ENCODE results near the gene SLAMF6.
"Not testable (repeated sequence)": the region's sequence is repeated elsewhere in the genome, so short reads cannot be mapped to it uniquely, and the experiment has no call there.

Gene SLAMF6

GRCh38 chr1:160538985-160539651 is 16.1 kb upstream of the SLAMF6 start:
- Histone ChIP-seq H3K27me3 (ENCODE audit: low read depth) (no peaks in the 10 kb centered on the region), H3K4me3 (no peak overlapping the region), H3K36me3 (replicated peaks) (no peaks in the 10 kb centered on the region), H3K9me3 (no peaks in the 10 kb centered on the region), H3K4me1 (no peaks in the 10 kb centered on the region)
- no peak for DNase-seq (ENCODE audit: low spot score in 2 of 2)
- in situ Hi-C loops (cut with MboI; ENCODE audit: low sequenced_read_pairs) = no loop called here

- no peak for DNase-seq (ENCODE audit: low spot score in 2 of 2)
- H3K27me3 ChIP-seq (ENCODE audit: low read depth) = no peaks in the 10 kb centered on the region
- H3K9me3 ChIP-seq = no peaks in the 10 kb centered on the region
- H3K4me1 ChIP-seq = no peaks in the 10 kb centered on the region
- in situ Hi-C loops (cut with MboI; ENCODE audit: low sequenced_read_pairs) = no loop called here
- H3K36me3 ChIP-seq (replicated peaks) = no peaks in the 10 kb centered on the region
- H3K4me3 ChIP-seq = no peak overlapping the region
Observed at GRCh38 chr1:160537714-160538665, 14.9 kb upstream of the SLAMF6 start.

GRCh38 chr1:160534823-160535605 is 12.0 kb upstream of the SLAMF6 start:
- H3K4me3 ChIP-seq = no peak overlapping the region
- no peaks in the 10 kb centered on the region for H3K9me3 ChIP-seq
- H3K36me3 ChIP-seq (replicated peaks) = no peaks in the 10 kb centered on the region
- H3K4me1 ChIP-seq = no peaks in the 10 kb centered on the region
- no peak for DNase-seq (ENCODE audit: low spot score in 2 of 2)
- in situ Hi-C loops (cut with MboI; ENCODE audit: low sequenced_read_pairs) = no loop called here
- H3K27me3 ChIP-seq (ENCODE audit: low read depth) = no peaks in the 10 kb centered on the region

GRCh38 chr1:160532557-160532813 is 9.4 kb upstream of the SLAMF6 start:
- in situ Hi-C loops (cut with MboI; ENCODE audit: low sequenced_read_pairs); H3K9me3 ChIP-seq: not testable (repeated sequence)

GRCh38 chr1:160531809-160532556 is 8.9 kb upstream of the SLAMF6 start:
- in situ Hi-C loops (cut with MboI; ENCODE audit: low sequenced_read_pairs); H3K27me3 ChIP-seq (ENCODE audit: low read depth); DNase-seq (ENCODE audit: low spot score in 2 of 2); H3K4me1 ChIP-seq; H3K9me3 ChIP-seq; H3K4me3 ChIP-seq; H3K36me3 ChIP-seq (replicated peaks): not testable (repeated sequence)

More at GRCh38 chr1:160532557-160532813, 9.4 kb upstream of the SLAMF6 start:
- H3K27me3 ChIP-seq (ENCODE audit: low read depth); H3K4me1 ChIP-seq; H3K36me3 ChIP-seq (replicated peaks); DNase-seq (ENCODE audit: low spot score in 2 of 2); H3K4me3 ChIP-seq: not testable (repeated sequence)

- H3K4me1 ChIP-seq; H3K27me3 ChIP-seq (ENCODE audit: low read depth); in situ Hi-C loops (cut with MboI; ENCODE audit: low sequenced_read_pairs); H3K4me3 ChIP-seq; H3K9me3 ChIP-seq; DNase-seq (ENCODE audit: low spot score in 2 of 2); H3K36me3 ChIP-seq (replicated peaks): not testable (repeated sequence)
Observed at GRCh38 chr1:160529401-160529952, 6.4 kb upstream of the SLAMF6 start.

GRCh38 chr1:160523789-160524188 is 734 bp upstream of the SLAMF6 start:
- H3K36me3 ChIP-seq (replicated peaks); H3K4me3 ChIP-seq; in situ Hi-C loops (cut with MboI; ENCODE audit: low sequenced_read_pairs); H3K9me3 ChIP-seq; H3K4me1 ChIP-seq; H3K27me3 ChIP-seq (ENCODE audit: low read depth); DNase-seq (ENCODE audit: low spot score in 2 of 2): not testable (repeated sequence)

GRCh38 chr1:160522136-160522535 is 919 bp downstream of the SLAMF6 start:
- in situ Hi-C loops (cut with MboI; ENCODE audit: low sequenced_read_pairs) = no loop called here
- Histone ChIP-seq H3K9me3 (no peaks in the 10 kb centered on the region), H3K36me3 (replicated peaks) (no peaks in the 10 kb centered on the region), H3K4me1 (no peaks in the 10 kb centered on the region), H3K27me3 (ENCODE audit: low read depth) (no peaks in the 10 kb centered on the region; the same call in 1 of the 2 replicates), H3K4me3 (no peak overlapping the region)
- DNase-seq (ENCODE audit: low spot score in 2 of 2) = no peak

- DNase-seq (ENCODE audit: low spot score in 2 of 2) = no peak
- in situ Hi-C loops (cut with MboI; ENCODE audit: low sequenced_read_pairs) = no loop called here
- H3K4me1 ChIP-seq = no peaks in the 10 kb centered on the region
- H3K36me3 ChIP-seq (replicated peaks) = no peaks in the 10 kb centered on the region
- H3K9me3 ChIP-seq = no peaks in the 10 kb centered on the region
- H3K27me3 ChIP-seq (ENCODE audit: low read depth) = no peaks in the 10 kb centered on the region; the same call in 1 of the 2 replicates
- no peak overlapping the region for H3K4me3 ChIP-seq
Observed at GRCh38 chr1:160521554-160521953, 1.5 kb downstream of the SLAMF6 start.

- DNase-seq (ENCODE audit: low spot score in 2 of 2) = no peak
- Histone ChIP-seq H3K9me3 (no peaks in the 10 kb centered on the region), H3K4me1 (no peaks in the 10 kb centered on the region), H3K36me3 (replicated peaks) (no peaks in the 10 kb centered on the region), H3K4me3 (no peak overlapping the region), H3K27me3 (ENCODE audit: low read depth) (no peaks in the 10 kb centered on the region; the same call in 1 of the 2 replicates)
- in situ Hi-C loops (cut with MboI; ENCODE audit: low sequenced_read_pairs) = no loop called here
Observed at GRCh38 chr1:160520999-160521398, 2.1 kb downstream of the SLAMF6 start.

GRCh38 chr1:160520582-160520981 is 2.5 kb downstream of the SLAMF6 start:
- no peak overlapping the region for H3K4me3 ChIP-seq
- no peaks in the 10 kb centered on the region for H3K9me3 ChIP-seq
- DNase-seq (ENCODE audit: low spot score in 2 of 2) = no peak
- H3K4me1 ChIP-seq = no peaks in the 10 kb centered on the region
- H3K27me3 ChIP-seq (ENCODE audit: low read depth) = no peaks in the 10 kb centered on the region; the same call in 1 of the 2 replicates
- H3K36me3 ChIP-seq (replicated peaks) = no peaks in the 10 kb centered on the region
- in situ Hi-C loops (cut with MboI; ENCODE audit: low sequenced_read_pairs) = no loop called here

- H3K36me3 ChIP-seq (replicated peaks) = no peaks in the 10 kb centered on the region
- no peak for DNase-seq (ENCODE audit: low spot score in 2 of 2)
- no peaks in the 10 kb centered on the region; the same call in 1 of the 2 replicates for H3K27me3 ChIP-seq (ENCODE audit: low read depth)
- in situ Hi-C loops (cut with MboI; ENCODE audit: low sequenced_read_pairs) = no loop called here
- no peak overlapping the region for H3K4me3 ChIP-seq
- no peaks in the 10 kb centered on the region for H3K4me1 ChIP-seq
- no peaks in the 10 kb centered on the region for H3K9me3 ChIP-seq
Observed at GRCh38 chr1:160519642-160520435, 3.2 kb downstream of the SLAMF6 start.

All from HAP-1 (cell line).